Neural crest cell (in vitro differentiated cells): ENCODE measurements around the gene KHDC1L. TPM values are rescaled to one million over a fixed set of nuclear protein-coding genes. Genes with fewer than 3 reads are reported as not detected.
"Not testable (repeated sequence)": the region's sequence is repeated elsewhere in the genome, so short reads cannot be mapped to it uniquely, and the experiment has no call there.

Source experiments
- DNase-seq: peaks from one replicate; pipeline ENCODE4 v3.0.0; 2021; ENCODE audit warnings: low read depth, mixed read lengths, low spot score
- H3K27ac Mint-ChIP-seq: one replicate; pipeline ENCODE4 v1.8.0; 2021; ENCODE audit warnings: mild to moderate bottlenecking, mixed read lengths; ENCODE audit not compliant: unreplicated experiment
- H3K27me3 Mint-ChIP-seq: 2 replicates; pipeline ENCODE4 v1.8.0; 2021; ENCODE audit warnings: low read depth, mild to moderate bottlenecking, mixed read lengths
- H3K36me3 Mint-ChIP-seq: 2 replicates; pipeline ENCODE4 v1.8.0; 2021; ENCODE audit warnings: low read depth, mild to moderate bottlenecking, mixed read lengths
- H3K4me1 Mint-ChIP-seq: 2 replicates; pipeline ENCODE4 v1.8.0; 2021; ENCODE audit warnings: mixed read lengths
- H3K4me3 Mint-ChIP-seq: one replicate; pipeline ENCODE4 v1.8.0; 2021; ENCODE audit warnings: mild to moderate bottlenecking, mixed read lengths
- H3K9me3 Mint-ChIP-seq: 2 replicates; pipeline ENCODE4 v1.8.0; 2021; ENCODE audit warnings: mixed read lengths
- CTCF ChIP-seq: fragments of 200-600 bp; sonication (generic); conservative IDR thresholded peaks from 2 replicates; pipeline ENCODE4 v1.5.0; 2021; ENCODE audit warnings: antibody characterized with exemption, mild to moderate bottlenecking
- long read RNA-seq: library from polyadenylated mRNA; unstranded; transcript quantifications from one replicate; pipeline ENCODE4 v2.0.0, GENCODE V29; 2020
- total RNA-seq: library from RNA; stranded (reverse); gene quantifications from 2 replicates; pipeline ENCODE4 v1.2.1, GENCODE V29; 2021

Gene KHDC1L
- 1.0 TPM in 1 of 2 replicates, not detected in the other for total RNA-seq
- long read RNA-seq = 0 reads

DNA sequence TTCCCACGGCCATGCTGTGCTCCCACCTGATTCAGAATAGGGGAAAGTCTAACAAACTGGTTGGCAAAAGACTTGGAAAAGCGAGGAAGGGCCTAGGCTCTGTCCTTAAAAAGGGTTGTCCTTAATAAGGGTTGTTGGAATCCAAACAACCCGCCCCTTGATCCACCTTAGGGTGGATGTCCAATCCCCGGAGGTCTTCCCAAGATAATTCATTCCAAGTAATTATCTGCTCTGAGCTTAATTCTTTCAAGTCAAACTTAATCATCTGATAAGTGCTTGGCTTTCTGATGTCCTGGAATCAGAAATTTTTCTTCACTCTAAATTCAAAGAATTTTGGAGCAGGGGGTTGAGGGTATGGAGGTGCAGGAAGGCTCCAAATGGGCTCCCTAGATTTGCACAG, at the start of gene KHDC1L:
Gene KHDC1L (minus strand): TSS at position 101 of the 400 bp plus-strand sequence. CDS start 88 bp downstream, at position 13.
- DNase-seq = no peak
- Mint-ChIP-seq H3K27me3 (no peaks in the 10 kb centered on the region), H3K27ac (no peak within 1 kb of the TSS), H3K4me3 (no peak within 1 kb of the TSS), H3K36me3 (peaks cover 8% of the 10 kb centered on the region), H3K9me3 (peaks cover 2% of the 10 kb centered on the region), H3K4me1 (no peaks in the 10 kb centered on the region)
- TF ChIP-seq CTCF = no peak

DNA sequence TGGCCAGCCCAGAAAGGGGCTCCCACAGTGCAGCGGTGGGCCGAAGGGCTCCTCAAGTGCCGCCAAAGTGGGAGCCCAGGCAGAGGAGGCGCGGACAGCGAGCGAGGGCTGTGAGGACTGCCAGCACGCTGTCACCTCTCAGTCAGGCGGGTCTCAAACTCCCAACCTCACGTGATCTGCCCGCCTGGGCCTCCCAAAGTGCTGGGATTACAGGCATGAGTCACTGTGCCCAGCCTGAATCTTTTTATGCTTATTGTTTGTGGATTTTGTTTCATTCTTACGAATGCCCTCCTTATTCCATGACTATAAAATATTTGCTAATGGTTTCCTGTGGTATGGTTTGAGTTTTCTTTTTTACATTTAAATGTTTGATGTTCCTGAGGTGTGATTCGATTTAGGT, 44.0 kb upstream of the KHDC1L start:
- H3K9me3 Mint-ChIP-seq, H3K27ac Mint-ChIP-seq, H3K27me3 Mint-ChIP-seq, DNase-seq, H3K4me3 Mint-ChIP-seq: not testable (repeated sequence)
- H3K36me3 Mint-ChIP-seq = peaks cover 24% of the 10 kb centered on the region
- peaks cover 11% of the 10 kb centered on the region for H3K4me1 Mint-ChIP-seq

- H3K27ac Mint-ChIP-seq, H3K27me3 Mint-ChIP-seq, H3K9me3 Mint-ChIP-seq, H3K4me3 Mint-ChIP-seq, DNase-seq: not testable (repeated sequence)
- Mint-ChIP-seq H3K36me3 (peaks cover 22% of the 10 kb centered on the region), H3K4me1 (peaks cover 15% of the 10 kb centered on the region)
Observed at GRCh38 chr6:73268896-73269295, 43.6 kb upstream of the KHDC1L start.

DNA sequence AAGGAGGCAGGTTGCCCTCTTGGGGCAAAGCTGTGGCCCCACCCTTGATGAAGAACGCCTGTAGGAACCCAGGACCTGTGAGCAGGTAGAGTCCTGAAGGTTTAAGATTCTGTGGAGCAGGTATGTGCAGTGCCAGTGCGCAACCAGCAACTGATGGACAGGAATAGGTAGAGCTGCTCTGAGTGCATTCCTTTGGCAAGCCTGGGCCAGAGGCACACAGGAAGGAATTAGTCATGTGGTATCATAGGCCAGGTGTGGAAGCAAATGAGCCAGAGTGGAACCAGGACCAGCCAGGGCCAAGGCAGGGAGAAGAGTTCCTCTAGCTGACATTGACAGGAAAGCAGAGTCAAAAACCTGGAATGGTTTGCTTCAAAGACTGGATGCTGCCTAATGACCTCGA, 39.1 kb upstream of the KHDC1L start:
- no peaks in the 10 kb centered on the region for H3K27me3 Mint-ChIP-seq
- TF ChIP-seq CTCF = no peak
- H3K27ac Mint-ChIP-seq = no peak overlapping the region
- no peak for DNase-seq
- H3K9me3 Mint-ChIP-seq = peaks cover 2% of the 10 kb centered on the region
- peaks cover 31% of the 10 kb centered on the region for H3K4me1 Mint-ChIP-seq
- H3K36me3 Mint-ChIP-seq = peaks cover 21% of the 10 kb centered on the region
- H3K4me3 Mint-ChIP-seq = peak overlapping the region; percentile 77

DNA sequence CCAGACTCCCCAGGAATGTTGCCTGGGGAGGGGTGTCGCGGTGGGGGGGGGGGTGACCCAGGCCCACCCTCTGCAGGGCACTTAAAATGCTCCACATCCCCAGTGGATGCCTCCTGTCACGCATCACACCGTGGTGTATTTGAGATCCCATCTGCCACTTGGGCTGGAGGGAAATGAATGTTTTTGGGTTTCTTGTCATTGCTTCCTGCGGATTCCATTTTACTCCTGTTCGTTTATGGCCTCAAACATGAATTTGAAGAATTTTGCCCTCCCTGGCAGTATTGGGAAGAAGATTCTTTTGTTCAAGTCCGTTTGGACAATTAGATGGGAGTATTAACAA, 38.2 kb upstream of the KHDC1L start:
- Mint-ChIP-seq H3K4me3 (peak overlapping the region; percentile 77), H3K36me3 (peaks cover 20% of the 10 kb centered on the region), H3K27me3 (no peaks in the 10 kb centered on the region), H3K9me3 (peaks cover 2% of the 10 kb centered on the region), H3K27ac (no peak overlapping the region), H3K4me1 (peaks cover 31% of the 10 kb centered on the region)
- DNase-seq = no peak
- no peak for TF ChIP-seq CTCF

DNA sequence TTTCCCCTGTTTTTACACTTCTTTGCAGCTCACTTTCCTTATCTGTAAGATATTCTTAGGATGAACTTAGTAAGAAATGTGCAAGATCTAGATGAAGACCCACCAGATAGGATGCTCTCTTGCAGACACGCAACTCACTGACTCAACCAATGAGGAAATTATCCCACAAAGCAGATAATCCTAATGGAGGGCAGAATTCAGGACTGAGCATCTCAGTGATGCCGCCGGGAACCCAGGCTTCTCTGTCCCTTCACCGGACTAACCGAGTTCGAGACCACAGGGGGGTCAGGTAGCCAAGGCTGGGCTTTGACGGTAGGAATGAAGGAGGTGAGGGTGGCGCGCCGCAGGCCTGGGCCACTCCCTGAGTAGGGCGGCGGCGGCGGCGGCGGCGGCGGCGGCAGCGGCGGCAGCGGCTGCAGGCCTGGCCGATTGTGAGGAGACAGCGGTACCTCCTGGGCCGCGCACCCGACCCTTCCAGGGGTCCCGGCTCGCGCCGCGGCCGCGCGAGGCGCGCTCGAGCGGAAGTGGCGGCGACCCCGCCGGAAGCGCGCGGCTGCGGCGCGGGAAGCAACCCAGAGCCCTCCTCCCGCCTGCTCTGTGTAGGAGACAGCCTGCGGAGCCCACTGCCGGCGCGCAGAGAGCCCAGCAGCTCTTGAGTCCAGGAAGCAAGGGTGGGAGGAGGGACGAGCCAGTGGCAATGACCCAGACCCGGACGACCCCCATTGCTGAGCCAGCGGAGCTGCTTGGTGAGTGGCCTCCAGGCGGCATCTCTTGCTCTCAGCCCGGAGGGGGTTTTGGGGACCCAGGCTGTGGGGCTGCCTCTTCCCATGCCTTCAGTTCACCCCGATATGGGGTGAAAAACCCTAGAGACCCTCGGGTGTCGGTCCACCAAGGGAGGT, 37.6 kb upstream of the KHDC1L start, which contains the start of gene KHDC1:
Gene KHDC1 (minus strand): TSS at position 526 of the 899 bp plus-strand sequence. CDS start 20,679 bp downstream, outside the sequence.
- H3K27ac Mint-ChIP-seq = peak within 1 kb of the TSS; percentile 29
- DNase-seq = peak; percentile 58
- no peak for TF ChIP-seq CTCF
- H3K36me3 Mint-ChIP-seq = peaks cover 17% of the 10 kb centered on the region
- no peaks in the 10 kb centered on the region for H3K27me3 Mint-ChIP-seq
- H3K9me3 Mint-ChIP-seq = peaks cover 2% of the 10 kb centered on the region
- H3K4me1 Mint-ChIP-seq = peaks cover 31% of the 10 kb centered on the region
- peak within 1 kb of the TSS; percentile 80 for H3K4me3 Mint-ChIP-seq
